Measurements from ENCODE around the gene SLC35D3. TPM values are rescaled to one million over a fixed set of nuclear protein-coding genes. Genes with fewer than 3 reads are reported as not detected.

Gene SLC35D3
- total RNA-seq, 1 experiment from 2014 or later, result not detected

DNA sequence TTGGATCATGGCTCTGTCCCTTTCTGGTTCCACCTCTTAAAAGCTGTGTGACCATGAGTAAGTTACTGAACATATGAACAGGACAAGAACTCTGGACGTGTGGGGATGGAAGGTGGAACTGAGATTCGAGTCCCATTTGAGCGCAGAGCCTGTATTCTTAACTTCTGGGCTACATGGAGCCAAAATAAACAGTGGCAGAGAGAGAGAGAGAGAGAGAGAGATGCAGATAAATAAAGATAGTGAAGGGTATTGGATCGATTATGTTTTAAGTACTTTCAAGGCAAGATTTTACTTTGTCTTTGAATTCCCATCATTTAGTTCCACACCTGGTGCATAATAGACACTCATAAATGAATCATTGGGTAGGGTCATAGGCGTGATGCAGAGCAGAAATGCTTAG is 39.7 kb downstream of the SLC35D3 start (continued):
- TF ChIP-seq, protein P1, sequence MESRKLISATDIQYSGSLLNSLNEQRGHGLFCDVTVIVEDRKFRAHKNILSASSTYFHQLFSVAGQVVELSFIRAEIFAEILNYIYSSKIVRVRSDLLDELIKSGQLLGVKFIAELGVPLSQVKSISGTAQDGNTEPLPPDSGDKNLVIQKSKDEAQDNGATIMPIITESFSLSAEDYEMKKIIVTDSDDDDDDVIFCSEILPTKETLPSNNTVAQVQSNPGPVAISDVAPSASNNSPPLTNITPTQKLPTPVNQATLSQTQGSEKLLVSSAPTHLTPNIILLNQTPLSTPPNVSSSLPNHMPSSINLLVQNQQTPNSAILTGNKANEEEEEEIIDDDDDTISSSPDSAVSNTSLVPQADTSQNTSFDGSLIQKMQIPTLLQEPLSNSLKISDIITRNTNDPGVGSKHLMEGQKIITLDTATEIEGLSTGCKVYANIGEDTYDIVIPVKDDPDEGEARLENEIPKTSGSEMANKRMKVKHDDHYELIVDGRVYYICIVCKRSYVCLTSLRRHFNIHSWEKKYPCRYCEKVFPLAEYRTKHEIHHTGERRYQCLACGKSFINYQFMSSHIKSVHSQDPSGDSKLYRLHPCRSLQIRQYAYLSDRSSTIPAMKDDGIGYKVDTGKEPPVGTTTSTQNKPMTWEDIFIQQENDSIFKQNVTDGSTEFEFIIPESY (IDR thresholded peaks at IDR 0.05; ENCODE audit: extremely low read depth, insufficient replicate concordance, low read length), result no peak
- TF ChIP-seq FOSL1 (IDR thresholded peaks at IDR 0.05; ENCODE audit: low read depth) (no peak), TCF7L2 (IDR thresholded peaks at IDR 0.05; ENCODE audit: borderline replicate concordance, extremely low read depth, insufficient read depth, insufficient read length) (no peak), EGR1 (IDR thresholded peaks at IDR 0.05; ENCODE audit: low read depth) (no peak), POLR2A (IDR thresholded peaks at IDR 0.05; ENCODE audit: borderline replicate concordance, extremely low read depth, insufficient read depth, insufficient read length) (no peak), CEBPB (IDR thresholded peaks at IDR 0.05; ENCODE audit: low read depth) (no peak), JUND (IDR thresholded peaks at IDR 0.05) (no peak), EZH2 (IDR thresholded peaks at IDR 0.05) (no peak), SP1 (IDR thresholded peaks at IDR 0.05; ENCODE audit: low read depth) (no peak), POLR2AphosphoS5 (IDR thresholded peaks at IDR 0.05; ENCODE audit: low read depth, low read length) (no peak), ZFX (IDR thresholded peaks at IDR 0.05) (no peak), CBX3 (IDR thresholded peaks at IDR 0.05; ENCODE audit: low read depth) (no peak)
- TF ChIP-seq, protein P2, sequence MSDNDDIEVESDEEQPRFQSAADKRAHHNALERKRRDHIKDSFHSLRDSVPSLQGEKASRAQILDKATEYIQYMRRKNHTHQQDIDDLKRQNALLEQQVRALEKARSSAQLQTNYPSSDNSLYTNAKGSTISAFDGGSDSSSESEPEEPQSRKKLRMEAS (IDR thresholded peaks at IDR 0.05), result no peak

DNA sequence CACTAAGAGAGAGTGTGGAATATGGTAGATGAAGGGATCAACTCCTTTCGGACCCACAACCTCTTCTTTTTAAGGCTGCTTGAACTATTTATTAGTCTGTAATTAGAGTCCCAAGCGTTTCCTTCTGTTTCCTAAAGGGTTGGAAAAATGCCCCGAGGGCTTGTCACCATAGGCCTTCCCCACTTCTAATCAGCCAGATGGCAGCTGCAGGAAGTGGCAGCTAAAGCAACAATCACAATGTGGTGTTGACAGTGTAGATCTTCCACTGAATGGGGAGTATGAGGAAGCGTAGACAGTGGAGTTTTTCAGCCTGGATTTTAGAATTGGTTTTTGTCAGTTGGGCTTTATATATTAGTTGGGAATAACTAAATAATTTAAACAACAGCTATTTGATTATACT is 40.6 kb downstream of the SLC35D3 start:
- Histone ChIP-seq H3K9me2 (ENCODE audit: insufficient read depth) (no peaks in the 10 kb centered on the region), H3K27ac (ENCODE audit: low read depth, low read length) (no peak overlapping the region), H3K79me2 (ENCODE audit: insufficient read depth, low read length) (no peaks in the 10 kb centered on the region), H3K36me3 (ENCODE audit: control insufficient read depth in 1 of 2, insufficient read depth in 2 of 2, low read length in 2 of 2) (no peaks in the 10 kb centered on the region), H4K20me1 (ENCODE audit: insufficient read depth) (no peaks in the 10 kb centered on the region), H3K9ac (ENCODE audit: low read length) (no peak overlapping the region), H3K4me2 (ENCODE audit: low read length) (no peak overlapping the region), H3K9me3 (ENCODE audit: control insufficient read depth in 1 of 2, insufficient read depth in 1 of 2, low read depth in 1 of 2, low read length in 2 of 2) (no peaks in the 10 kb centered on the region), H2AFZ (ENCODE audit: low read depth, low read length, poor library complexity, severe bottlenecking) (no peak overlapping the region), H3K4me1 (ENCODE audit: control insufficient read depth in 1 of 2, insufficient read depth in 2 of 2, low read length in 2 of 2) (peaks cover 0 to under 1% of the 10 kb centered on the region in 2 experiments; a peak in 2 of 4 replicates), H3K4me3 (replicated peaks in 1 of 2; ENCODE audit: low read depth in 1 of 2, low read length in 2 of 2) (no peak overlapping the region), H3K27me3 (ENCODE audit: insufficient read depth, low read length) (no peaks in the 10 kb centered on the region)
- CTCF ChIA-PET, result no interaction called here
- no peak for TF ChIP-seq ELF1 (IDR thresholded peaks at IDR 0.05; ENCODE audit: borderline replicate concordance, low read depth)
- no TSS peak for BruUV-seq (replicated peaks)
- POLR2A ChIA-PET, result no interaction called here
- no peak for DNase-seq (ENCODE audit: low read depth, low spot score)
- no peak for ATAC-seq
- RAD21 ChIA-PET (ENCODE audit: low non-redundant PET in 1 of 2, low total read pairs in 2 of 2, uncharacterized antibody in 2 of 2, unreplicated experiment in 2 of 2), result no interaction called here
- intact Hi-C loops (cut with micrococcal nuclease), result no loop called here

Data from HCT116 (cell line).